HEK293 (cell line): ENCODE data around the gene DCDC2B.

Source experiments
- CTCF ChIA-PET: fragments of 350-600 bp; formaldehyde crosslinking; extraction: SDS; loops from one replicate; lab custom pipeline; 2021; ENCODE audit warnings: antibody characterized with exemption; lab: Yijun Ruan, JAX
- POLR2A ChIA-PET: fragments of 300-600 bp; formaldehyde crosslinking; extraction: SDS; loops from one replicate; lab custom pipeline; 2020; ENCODE audit warnings: antibody characterized with exemption, inconsistent platforms; lab: Yijun Ruan, JAX
- H3K27ac ChIP-seq: fragments of 200-500 bp; sonication (Bioruptor generic); 2 replicates; pipeline ENCODE4 v1.5.1; 2014; ENCODE audit warnings: low read depth, low read length, control low read depth, inconsistent platforms; ENCODE audit errors: extremely low read depth
- H3K36me3 ChIP-seq, 2 experiments: fragments of 200-500 bp in 1 of 2; sonication (Bioruptor generic) in 1 of 2; 1 replicate in 1 of 2; 2 replicates in 1 of 2; pipeline ENCODE4 v1.5.1; 2014 to 2017; ENCODE audit warnings: inconsistent platforms in 2 of 2, low read length in 2 of 2; ENCODE audit not compliant: control insufficient read depth in 2 of 2, insufficient read depth in 1 of 2
- H3K4me1 ChIP-seq: fragments of 200-500 bp; sonication (Bioruptor generic); 2 replicates; pipeline ENCODE4 v1.5.1; 2014; ENCODE audit warnings: mild to moderate bottlenecking, low read length, inconsistent platforms; ENCODE audit not compliant: control insufficient read depth, insufficient read depth
- H3K4me3 ChIP-seq: 2 replicates; pipeline ENCODE4 v1.5.1; 2011; ENCODE audit warnings: low read depth, mild to moderate bottlenecking, control low read depth, low read length, moderate library complexity
- H3K9me3 ChIP-seq: fragments of 200-500 bp; sonication (Bioruptor generic); 2 replicates; pipeline ENCODE4 v1.5.1; 2014; ENCODE audit warnings: low read depth, low read length, inconsistent platforms; ENCODE audit not compliant: control insufficient read depth, insufficient read depth
- BCL11A ChIP-seq: fragments of 450-650 bp; formaldehyde crosslinking; IDR thresholded peaks from 2 replicates; pipeline ENCODE4 v1.5.1; 2016; ENCODE audit warnings: low read depth, missing biosample characterization, missing genetic modification characterization
- CTCF ChIP-seq: fragments of 450-650 bp; formaldehyde crosslinking; IDR thresholded peaks from 2 replicates; pipeline ENCODE4 v1.5.1; 2016; ENCODE audit warnings: missing biosample characterization, missing genetic modification characterization
- SALL2 ChIP-seq: fragments of 450-650 bp; formaldehyde crosslinking; IDR thresholded peaks from 2 replicates; pipeline ENCODE4 v1.5.0; 2017; ENCODE audit warnings: missing biosample characterization, mild to moderate bottlenecking, missing genetic modification characterization, borderline replicate concordance
- YY1 ChIP-seq: fragments of 450-650 bp; formaldehyde crosslinking; IDR thresholded peaks from 2 replicates; pipeline ENCODE4 v1.5.1; 2018; ENCODE audit warnings: missing biosample characterization, missing genetic modification characterization
- ZNF10 ChIP-seq: fragments of 450-650 bp; formaldehyde crosslinking; IDR thresholded peaks from 2 replicates; pipeline ENCODE4 v1.5.1; 2017; ENCODE audit warnings: missing biosample characterization, missing genetic modification characterization
- ZNF157 ChIP-seq: fragments of 450-650 bp; formaldehyde crosslinking; IDR thresholded peaks from 2 replicates; pipeline ENCODE4 v1.5.1; 2016; ENCODE audit warnings: missing biosample characterization, missing genetic modification characterization
- ZNF184 ChIP-seq: fragments of 450-650 bp; IDR thresholded peaks from 2 replicates; pipeline ENCODE4 v1.5.1; 2018; ENCODE audit warnings: missing biosample characterization, mild to moderate bottlenecking, missing genetic modification characterization
- ZNF19 ChIP-seq: fragments of 450-650 bp; formaldehyde crosslinking; IDR thresholded peaks from 2 replicates; pipeline ENCODE4; 2016; ENCODE audit warnings: missing biosample characterization, missing genetic modification characterization, low read depth
- ZNF248 ChIP-seq: fragments of 450-650 bp; formaldehyde crosslinking; IDR thresholded peaks from 2 replicates; pipeline ENCODE4 v1.5.1; 2017; ENCODE audit warnings: missing biosample characterization, missing genetic modification characterization
- ZNF391 ChIP-seq: fragments of 450-650 bp; formaldehyde crosslinking; IDR thresholded peaks from 2 replicates; pipeline ENCODE4 v1.5.1; 2016; ENCODE audit warnings: low read depth, missing biosample characterization, missing genetic modification characterization, borderline replicate concordance
- ZNF416 ChIP-seq: fragments of 450-650 bp; formaldehyde crosslinking; IDR thresholded peaks from 2 replicates; pipeline ENCODE4 v1.5.1; 2016; ENCODE audit warnings: missing biosample characterization, missing genetic modification characterization
- ZNF529 ChIP-seq: fragments of 450-650 bp; formaldehyde crosslinking; IDR thresholded peaks from 2 replicates; pipeline ENCODE4 v1.5.1; 2017; ENCODE audit warnings: missing genetic modification characterization, missing biosample characterization; ENCODE audit not compliant: insufficient replicate concordance
- ZNF548 ChIP-seq: fragments of 450-650 bp; formaldehyde crosslinking; IDR thresholded peaks from 2 replicates; pipeline ENCODE4 v1.5.1; 2016; ENCODE audit warnings: missing biosample characterization, missing genetic modification characterization
- ZNF621 ChIP-seq: fragments of 450-650 bp; formaldehyde crosslinking; IDR thresholded peaks from 2 replicates; pipeline ENCODE4 v1.5.1; 2017; ENCODE audit warnings: missing biosample characterization, missing genetic modification characterization
- ZNF626 ChIP-seq: fragments of 450-650 bp; sonication (Bioruptor Pico); formaldehyde crosslinking; IDR thresholded peaks from 2 replicates; pipeline ENCODE4 v1.5.1; 2018; ENCODE audit warnings: missing biosample characterization, missing genetic modification characterization, inconsistent platforms
- ZNF645 ChIP-seq: fragments of 450-650 bp; formaldehyde crosslinking; IDR thresholded peaks from 2 replicates; pipeline ENCODE4; 2016; ENCODE audit warnings: missing biosample characterization, missing genetic modification characterization
- ZNF677 ChIP-seq: fragments of 450-650 bp; IDR thresholded peaks from 2 replicates; pipeline ENCODE4 v1.5.0; 2018; ENCODE audit warnings: missing biosample characterization, mild to moderate bottlenecking, missing genetic modification characterization, moderate library complexity
- ZNF704 ChIP-seq: fragments of 450-650 bp; formaldehyde crosslinking; IDR thresholded peaks from 2 replicates; pipeline ENCODE4 v1.5.1; 2016; ENCODE audit warnings: missing biosample characterization, missing genetic modification characterization
- ZNF76 ChIP-seq: fragments of 450-650 bp; formaldehyde crosslinking; IDR thresholded peaks from 2 replicates; pipeline ENCODE4; 2016; ENCODE audit warnings: low read depth, missing biosample characterization, missing genetic modification characterization, borderline replicate concordance
- ZNF792 ChIP-seq: fragments of 450-650 bp; formaldehyde crosslinking; IDR thresholded peaks from 2 replicates; pipeline ENCODE4 v1.5.1; 2016; ENCODE audit warnings: missing biosample characterization, missing genetic modification characterization
- ZSCAN16 ChIP-seq: fragments of 450-650 bp; formaldehyde crosslinking; IDR thresholded peaks from 2 replicates; pipeline ENCODE4 v1.5.1; 2016; ENCODE audit warnings: missing biosample characterization, missing genetic modification characterization
- TF ChIP-seq, protein P1 (sequence below): fragments of 450-650 bp; formaldehyde crosslinking; IDR thresholded peaks from 2 replicates; pipeline ENCODE4 v1.5.1; 2016; ENCODE audit warnings: missing biosample characterization, missing genetic modification characterization
- TF ChIP-seq, protein P2 (sequence below): fragments of 450-650 bp; formaldehyde crosslinking; IDR thresholded peaks from 2 replicates; pipeline ENCODE4 v1.5.0; 2017; ENCODE audit warnings: missing biosample characterization, missing genetic modification characterization, borderline replicate concordance

Gene DCDC2B

GRCh38 chr1:32223683-32224082 lies 14.8 kb downstream of the DCDC2B start:
- H3K4me3 ChIP-seq = no peak overlapping the region
- H3K9me3 ChIP-seq = no peaks in the 10 kb centered on the region
- H3K27ac ChIP-seq = no peak overlapping the region
- CTCF ChIA-PET = interaction anchor here (0.9 to 2.4 kb wide), 3 partner anchors 8 to 28 kb away, joined by 3 to 12 read pairs (median 4); no protein-coding TSS in a partner anchor
- peaks cover 30 to 76% of the 10 kb centered on the region in 2 experiments for H3K36me3 ChIP-seq
- POLR2A ChIA-PET = interaction anchor here (0.6 to 1.5 kb wide), 5 partner anchors 14 to 958 kb away, joined by 3 to 6 read pairs (median 3); partner anchors contain the start of gene MARCKSL1
- H3K4me1 ChIP-seq = peaks cover 2% of the 10 kb centered on the region; the same call in 1 of the 2 replicates
- TF ChIP-seq ZNF621 (tag by site-specific recombination) = no peak

DNA sequence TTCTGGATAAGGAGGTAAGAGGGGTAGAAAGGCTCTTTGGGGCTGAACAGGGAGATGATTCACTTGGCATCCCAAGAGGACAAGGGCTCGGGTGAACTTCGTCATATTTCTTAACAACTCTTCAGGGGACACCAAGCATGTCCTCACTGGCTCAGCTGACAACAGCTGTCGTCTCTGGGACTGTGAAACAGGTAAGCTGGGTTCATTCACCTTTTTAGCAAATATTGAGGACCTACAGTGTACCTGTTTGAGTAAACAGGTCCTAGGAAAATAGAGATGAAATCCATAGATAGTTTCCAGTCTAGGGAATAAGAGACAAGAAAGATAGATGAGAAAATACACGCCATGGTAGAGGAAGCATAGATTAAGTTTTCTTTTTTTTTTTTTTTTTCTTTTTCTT lies 15.4 kb downstream of the DCDC2B start:
- H3K9me3 ChIP-seq = no peaks in the 10 kb centered on the region
- no peak overlapping the region for H3K4me3 ChIP-seq
- POLR2A ChIA-PET = interaction anchor here (1.1 to 1.5 kb wide), 3 partner anchors 15 to 108 kb away, joined by 3 read pairs; no protein-coding TSS in a partner anchor
- H3K4me1 ChIP-seq = peaks cover 2% of the 10 kb centered on the region; the same call in 1 of the 2 replicates
- no peak overlapping the region for H3K27ac ChIP-seq
- CTCF ChIA-PET = interaction anchor here (1.2 to 2.4 kb wide), 2 partner anchors 9 to 24 kb away, joined by 4 to 12 read pairs; no protein-coding TSS in a partner anchor
- TF ChIP-seq ZNF792 = no peak
- TF ChIP-seq ZNF704 = no peak
- TF ChIP-seq CTCF (tag by site-specific recombination) = no peak
- no peak for TF ChIP-seq ZNF19 (tag by site-specific recombination)
- TF ChIP-seq, protein P1, sequence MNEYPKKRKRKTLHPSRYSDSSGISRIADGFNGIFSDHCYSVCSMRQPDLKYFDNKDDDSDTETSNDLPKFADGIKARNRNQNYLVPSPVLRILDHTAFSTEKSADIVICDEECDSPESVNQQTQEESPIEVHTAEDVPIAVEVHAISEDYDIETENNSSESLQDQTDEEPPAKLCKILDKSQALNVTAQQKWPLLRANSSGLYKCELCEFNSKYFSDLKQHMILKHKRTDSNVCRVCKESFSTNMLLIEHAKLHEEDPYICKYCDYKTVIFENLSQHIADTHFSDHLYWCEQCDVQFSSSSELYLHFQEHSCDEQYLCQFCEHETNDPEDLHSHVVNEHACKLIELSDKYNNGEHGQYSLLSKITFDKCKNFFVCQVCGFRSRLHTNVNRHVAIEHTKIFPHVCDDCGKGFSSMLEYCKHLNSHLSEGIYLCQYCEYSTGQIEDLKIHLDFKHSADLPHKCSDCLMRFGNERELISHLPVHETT (tag by site-specific recombination) = no peak
- H3K36me3 ChIP-seq = peaks cover 36 to 77% of the 10 kb centered on the region in 2 experiments

GRCh38 chr1:32228771-32229170 lies 19.9 kb downstream of the DCDC2B start:
- CTCF ChIA-PET = interaction anchor here (0.5 to 1.3 kb wide), 3 partner anchors 13 to 173 kb away, joined by 3 to 4 read pairs (median 4); no protein-coding TSS in a partner anchor
- POLR2A ChIA-PET = interaction anchor here (1.0 to 1.1 kb wide), 2 partner anchors 14 to 28 kb away, joined by 3 read pairs; partner anchors contain the start of gene CCDC28B
- Histone ChIP-seq H3K36me3 (peaks cover 47 to 85% of the 10 kb centered on the region in 2 experiments), H3K27ac (no peak overlapping the region), H3K4me1 (no peaks in the 10 kb centered on the region), H3K4me3 (no peak overlapping the region), H3K9me3 (no peaks in the 10 kb centered on the region)
- TF ChIP-seq ZNF645 (no peak), ZSCAN16 (no peak), ZNF548 (no peak), ZNF416 (tag by site-specific recombination) (no peak), ZNF248 (tag by site-specific recombination) (no peak), ZNF529 (tag by site-specific recombination) (no peak), ZNF626 (no peak), ZNF391 (tag by site-specific recombination) (no peak), ZNF184 (no peak), BCL11A (tag by site-specific recombination) (no peak), ZNF621 (tag by site-specific recombination) (no peak), SALL2 (tag by site-specific recombination) (no peak), ZNF76 (tag by site-specific recombination) (no peak), ZNF677 (no peak), ZNF10 (no peak), YY1 (tag by site-specific recombination) (no peak), ZNF157 (tag by site-specific recombination) (no peak)
- TF ChIP-seq, protein P2, sequence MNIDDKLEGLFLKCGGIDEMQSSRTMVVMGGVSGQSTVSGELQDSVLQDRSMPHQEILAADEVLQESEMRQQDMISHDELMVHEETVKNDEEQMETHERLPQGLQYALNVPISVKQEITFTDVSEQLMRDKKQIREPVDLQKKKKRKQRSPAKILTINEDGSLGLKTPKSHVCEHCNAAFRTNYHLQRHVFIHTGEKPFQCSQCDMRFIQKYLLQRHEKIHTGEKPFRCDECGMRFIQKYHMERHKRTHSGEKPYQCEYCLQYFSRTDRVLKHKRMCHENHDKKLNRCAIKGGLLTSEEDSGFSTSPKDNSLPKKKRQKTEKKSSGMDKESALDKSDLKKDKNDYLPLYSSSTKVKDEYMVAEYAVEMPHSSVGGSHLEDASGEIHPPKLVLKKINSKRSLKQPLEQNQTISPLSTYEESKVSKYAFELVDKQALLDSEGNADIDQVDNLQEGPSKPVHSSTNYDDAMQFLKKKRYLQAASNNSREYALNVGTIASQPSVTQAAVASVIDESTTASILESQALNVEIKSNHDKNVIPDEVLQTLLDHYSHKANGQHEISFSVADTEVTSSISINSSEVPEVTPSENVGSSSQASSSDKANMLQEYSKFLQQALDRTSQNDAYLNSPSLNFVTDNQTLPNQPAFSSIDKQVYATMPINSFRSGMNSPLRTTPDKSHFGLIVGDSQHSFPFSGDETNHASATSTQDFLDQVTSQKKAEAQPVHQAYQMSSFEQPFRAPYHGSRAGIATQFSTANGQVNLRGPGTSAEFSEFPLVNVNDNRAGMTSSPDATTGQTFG (tag by site-specific recombination) = no peak
